ENCODE results near the gene SH2D1B. TPM values are rescaled to one million over a fixed set of nuclear protein-coding genes. Genes with fewer than 3 reads are reported as not detected.

Gene SH2D1B
- total RNA-seq, 1 experiment from 2014 or later: not detected

DNA sequence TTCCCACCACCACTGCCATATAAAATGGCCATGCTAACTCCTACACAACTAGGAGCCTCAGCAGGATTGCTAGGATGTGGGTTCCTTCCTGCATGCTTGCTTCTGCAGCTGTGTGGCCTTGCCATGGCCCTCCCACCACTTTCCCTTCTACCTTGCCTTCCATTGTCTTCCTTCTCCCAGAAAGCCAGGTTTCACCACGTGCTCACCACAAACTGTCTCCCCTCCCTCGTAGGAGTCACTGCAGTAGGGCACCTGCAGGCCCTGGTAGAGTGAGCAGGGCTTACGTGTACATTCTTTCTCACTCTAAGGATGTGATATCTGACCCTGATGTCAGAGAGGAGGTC lies 26.7 kb downstream of the SH2D1B start:
- intact Hi-C loops (cut with micrococcal nuclease; ENCODE audit: unreplicated experiment): no loop called here
- Mint-ChIP-seq H3K4me1 (ENCODE audit: low read depth, unreplicated experiment) (peaks cover 39% of the 10 kb centered on the region), H3K9me3 (ENCODE audit: low read depth, unreplicated experiment) (no peaks in the 10 kb centered on the region), H3K4me3 (ENCODE audit: low read depth, unreplicated experiment) (no peak overlapping the region), H3K36me3 (ENCODE audit: insufficient read depth, unreplicated experiment) (peaks cover 12% of the 10 kb centered on the region), H3K27me3 (ENCODE audit: unreplicated experiment) (no peaks in the 10 kb centered on the region), H3K27ac (ENCODE audit: unreplicated experiment) (no peak overlapping the region)
- TF ChIP-seq, protein P1, sequence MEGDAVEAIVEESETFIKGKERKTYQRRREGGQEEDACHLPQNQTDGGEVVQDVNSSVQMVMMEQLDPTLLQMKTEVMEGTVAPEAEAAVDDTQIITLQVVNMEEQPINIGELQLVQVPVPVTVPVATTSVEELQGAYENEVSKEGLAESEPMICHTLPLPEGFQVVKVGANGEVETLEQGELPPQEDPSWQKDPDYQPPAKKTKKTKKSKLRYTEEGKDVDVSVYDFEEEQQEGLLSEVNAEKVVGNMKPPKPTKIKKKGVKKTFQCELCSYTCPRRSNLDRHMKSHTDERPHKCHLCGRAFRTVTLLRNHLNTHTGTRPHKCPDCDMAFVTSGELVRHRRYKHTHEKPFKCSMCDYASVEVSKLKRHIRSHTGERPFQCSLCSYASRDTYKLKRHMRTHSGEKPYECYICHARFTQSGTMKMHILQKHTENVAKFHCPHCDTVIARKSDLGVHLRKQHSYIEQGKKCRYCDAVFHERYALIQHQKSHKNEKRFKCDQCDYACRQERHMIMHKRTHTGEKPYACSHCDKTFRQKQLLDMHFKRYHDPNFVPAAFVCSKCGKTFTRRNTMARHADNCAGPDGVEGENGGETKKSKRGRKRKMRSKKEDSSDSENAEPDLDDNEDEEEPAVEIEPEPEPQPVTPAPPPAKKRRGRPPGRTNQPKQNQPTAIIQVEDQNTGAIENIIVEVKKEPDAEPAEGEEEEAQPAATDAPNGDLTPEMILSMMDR (IDR thresholded peaks at IDR 0.05; ENCODE audit: unreplicated experiment): no peak
- no peak for DNase-seq
- CTCF ChIA-PET: no interaction called here
- BruUV-seq (replicated peaks): no TSS peak

DNA sequence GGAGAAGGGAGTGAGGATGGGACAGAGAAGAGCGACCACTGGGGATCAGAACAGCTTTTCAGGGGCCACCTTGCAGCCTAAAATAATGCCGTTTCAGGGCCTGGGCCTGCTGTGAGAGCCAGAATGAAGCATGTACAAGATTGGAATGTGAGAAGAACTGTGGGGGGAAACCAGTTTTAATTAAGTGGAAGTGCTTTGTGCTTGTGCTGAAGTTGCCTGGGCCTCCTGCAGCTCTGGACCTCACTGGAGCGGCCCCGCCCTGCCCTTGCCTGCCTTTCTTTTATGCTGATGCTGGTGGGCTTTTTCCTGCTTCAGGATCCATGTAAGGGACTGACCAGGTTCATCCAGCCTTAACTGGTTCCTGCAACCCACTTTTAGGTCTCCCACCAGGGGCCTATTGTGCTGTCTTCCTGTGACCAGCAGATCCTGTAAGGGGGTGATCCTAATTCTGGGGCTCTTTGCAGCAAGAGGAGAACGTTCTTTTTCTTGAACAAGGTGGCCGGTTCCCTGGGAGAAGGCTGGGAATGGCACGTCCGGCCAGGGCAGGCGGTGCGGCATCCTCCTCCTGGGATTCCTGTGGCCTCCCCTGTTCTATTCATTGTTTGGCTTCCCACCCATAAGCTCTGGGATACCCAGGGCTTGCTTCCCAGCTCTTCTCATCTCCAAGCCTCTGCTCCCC lies 27.2 kb downstream of the SH2D1B start:
- no peak for DNase-seq
- TF ChIP-seq, protein P1 (IDR thresholded peaks at IDR 0.05; ENCODE audit: unreplicated experiment): no peak
- Mint-ChIP-seq H3K27me3 (ENCODE audit: unreplicated experiment) (no peaks in the 10 kb centered on the region), H3K9me3 (ENCODE audit: low read depth, unreplicated experiment) (no peaks in the 10 kb centered on the region), H3K4me1 (ENCODE audit: low read depth, unreplicated experiment) (peaks cover 34% of the 10 kb centered on the region), H3K27ac (ENCODE audit: unreplicated experiment) (no peak overlapping the region), H3K36me3 (ENCODE audit: insufficient read depth, unreplicated experiment) (peaks cover 12% of the 10 kb centered on the region), H3K4me3 (ENCODE audit: low read depth, unreplicated experiment) (no peak overlapping the region)
- no TSS peak for BruUV-seq (replicated peaks)
- intact Hi-C loops (cut with micrococcal nuclease; ENCODE audit: unreplicated experiment): no loop called here
- CTCF ChIA-PET: interaction anchor here (1.3 kb wide), 1 partner anchor 27 kb away, joined by 3 read pairs; no protein-coding TSS in a partner anchor

DNA sequence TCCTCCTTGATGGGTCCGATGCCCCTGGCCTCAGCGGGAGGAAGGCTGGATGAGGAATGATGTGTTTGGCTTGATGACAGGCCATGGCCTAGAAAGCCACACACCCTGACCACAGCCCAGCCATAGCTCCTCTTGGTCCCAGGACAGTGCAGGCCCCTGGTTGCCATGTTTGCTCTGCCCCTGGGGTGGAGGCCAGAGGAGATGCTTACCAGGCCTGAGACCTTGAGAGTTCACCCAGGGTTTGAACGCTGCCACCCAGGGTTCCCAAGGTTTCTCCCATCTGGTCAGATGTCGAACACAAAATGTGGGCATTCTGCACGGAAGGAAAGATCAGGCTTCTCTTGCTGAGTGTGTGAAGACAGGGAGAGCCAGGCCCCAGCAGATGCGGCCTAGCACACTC lies 27.8 kb downstream of the SH2D1B start:
- CTCF ChIA-PET: interaction anchor here (1.3 kb wide), 1 partner anchor 26 kb away, joined by 3 read pairs; no protein-coding TSS in a partner anchor
- Mint-ChIP-seq H3K27me3 (ENCODE audit: unreplicated experiment) (no peaks in the 10 kb centered on the region), H3K4me3 (ENCODE audit: low read depth, unreplicated experiment) (no peak overlapping the region), H3K4me1 (ENCODE audit: low read depth, unreplicated experiment) (peaks cover 28% of the 10 kb centered on the region), H3K27ac (ENCODE audit: unreplicated experiment) (no peak overlapping the region), H3K9me3 (ENCODE audit: low read depth, unreplicated experiment) (no peaks in the 10 kb centered on the region), H3K36me3 (ENCODE audit: insufficient read depth, unreplicated experiment) (peaks cover 12% of the 10 kb centered on the region)
- intact Hi-C loops (cut with micrococcal nuclease; ENCODE audit: unreplicated experiment): no loop called here
- BruUV-seq (replicated peaks): no TSS peak
- no peak for DNase-seq
- TF ChIP-seq, protein P1 (IDR thresholded peaks at IDR 0.05; ENCODE audit: unreplicated experiment): no peak

DNA sequence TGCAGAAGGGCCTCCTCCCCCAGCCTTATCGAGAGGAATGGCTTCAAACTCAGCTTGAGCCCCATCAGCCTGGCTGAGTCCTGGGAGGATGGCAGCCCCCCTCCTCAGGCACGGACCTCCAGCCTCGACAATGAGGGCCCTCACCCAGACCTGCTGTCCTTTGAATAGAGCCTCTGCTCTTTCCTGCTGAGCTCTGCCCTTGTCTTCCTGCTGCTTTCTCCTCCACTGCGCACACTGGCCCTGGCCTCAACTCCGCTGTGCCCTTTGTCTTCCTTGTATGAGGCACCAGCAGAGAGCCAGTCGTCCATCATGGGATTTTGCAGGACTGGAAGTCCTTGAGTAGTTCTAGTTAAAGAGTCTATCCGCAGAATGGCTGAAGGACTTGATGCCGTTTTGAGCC lies 28.4 kb downstream of the SH2D1B start:
- H3K4me1 Mint-ChIP-seq (ENCODE audit: low read depth, unreplicated experiment): peaks cover 22% of the 10 kb centered on the region

More for the DNA sequence above, 28.4 kb downstream of the SH2D1B start:
- CTCF ChIA-PET: interaction anchor here (1.3 kb wide), 1 partner anchor 26 kb away, joined by 3 read pairs; no protein-coding TSS in a partner anchor
- peak overlapping the region; percentile 35 for H3K27ac Mint-ChIP-seq (ENCODE audit: unreplicated experiment)
- no peaks in the 10 kb centered on the region for H3K27me3 Mint-ChIP-seq (ENCODE audit: unreplicated experiment)
- no TSS peak for BruUV-seq (replicated peaks)
- no peak overlapping the region for H3K4me3 Mint-ChIP-seq (ENCODE audit: low read depth, unreplicated experiment)
- intact Hi-C loops (cut with micrococcal nuclease; ENCODE audit: unreplicated experiment): no loop called here
- TF ChIP-seq, protein P1 (IDR thresholded peaks at IDR 0.05; ENCODE audit: unreplicated experiment): no peak
- H3K9me3 Mint-ChIP-seq (ENCODE audit: low read depth, unreplicated experiment): no peaks in the 10 kb centered on the region
- DNase-seq: no peak
- peaks cover 12% of the 10 kb centered on the region for H3K36me3 Mint-ChIP-seq (ENCODE audit: insufficient read depth, unreplicated experiment)

Data from Calu3 (cell line).